Fibroblast of mammary gland (primary cell): ENCODE measurements around the gene TFR2.

Experiments used
- DNase-seq: peaks from one replicate; pipeline ENCODE4 v3.0.0-alpha.2; 2010; ENCODE audit warnings: low read depth
- H3K4me3 ChIP-seq: 2 replicates; pipeline ENCODE4 v1.5.1; 2011; ENCODE audit warnings: low read depth, mild to moderate bottlenecking, low read length, moderate library complexity; ENCODE audit not compliant: control insufficient read depth
- CTCF ChIP-seq: conservative IDR thresholded peaks from 2 replicates; pipeline ENCODE4 v1.5.1; 2011; ENCODE audit warnings: low read depth, low read length, inconsistent platforms; ENCODE audit not compliant: control insufficient read depth, insufficient read depth

Gene TFR2

DNA sequence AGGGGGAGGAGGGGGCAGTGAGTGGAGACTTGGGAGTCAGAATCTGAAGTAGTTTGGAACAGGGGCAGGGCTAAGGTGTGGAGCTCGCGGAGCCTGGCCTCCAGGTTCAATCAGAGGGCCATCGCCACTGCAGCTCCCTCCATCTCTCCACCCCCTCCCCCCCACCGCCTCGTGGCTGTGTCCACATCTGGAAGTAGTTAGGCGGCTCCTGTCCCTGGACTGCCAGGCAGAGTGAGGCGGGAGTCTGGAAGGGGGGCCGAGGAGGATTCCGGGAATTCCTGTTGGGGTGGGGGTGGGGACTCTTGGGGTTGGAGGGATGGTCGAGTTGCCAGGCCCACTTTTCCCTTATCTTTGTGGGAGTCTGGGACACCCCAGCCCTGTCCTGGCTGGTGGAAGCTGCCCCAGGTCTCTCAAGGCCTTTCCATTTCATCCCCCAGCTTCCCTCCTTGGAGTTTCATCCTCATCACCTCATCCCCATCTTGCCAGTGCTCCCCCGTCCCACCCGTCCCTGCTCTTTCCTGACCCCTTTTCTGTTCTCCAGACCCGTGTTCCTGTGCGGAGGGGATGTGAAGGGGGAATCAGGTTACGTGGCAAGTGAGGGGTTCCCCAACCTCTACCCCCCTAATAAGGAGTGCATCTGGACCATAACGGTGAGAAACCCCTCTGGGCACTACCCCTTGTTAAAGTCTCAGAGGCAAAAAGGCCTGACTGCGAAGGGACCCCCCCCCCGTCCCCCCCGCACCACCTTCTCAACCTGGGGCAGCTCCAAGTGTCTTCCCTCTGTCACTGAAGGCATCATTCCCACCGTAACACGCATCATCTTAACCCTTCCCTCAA is 38.2 kb downstream of the TFR2 start:
- TF ChIP-seq CTCF = no peak
- H3K4me3 ChIP-seq = peak overlapping the region; percentile 96
- peak; percentile 86 for DNase-seq

DNA sequence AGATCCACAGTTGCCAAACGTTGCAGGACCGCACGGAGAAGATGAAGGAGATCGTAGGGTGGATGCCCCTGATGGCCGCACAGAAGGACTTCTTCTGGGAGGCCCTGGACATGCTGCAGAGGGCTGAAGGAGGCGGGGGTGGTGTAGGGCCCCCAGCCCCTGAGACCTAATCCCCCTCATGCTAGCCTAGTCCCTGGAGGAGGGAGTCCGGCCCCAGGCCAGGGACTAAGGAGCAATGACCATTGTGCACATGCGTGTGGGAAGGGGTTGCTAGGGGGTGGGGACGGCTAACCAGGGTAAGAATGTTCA is 40.7 kb downstream of the TFR2 start:
- no peak overlapping the region for H3K4me3 ChIP-seq
- no peak for DNase-seq
- no peak for TF ChIP-seq CTCF

DNA sequence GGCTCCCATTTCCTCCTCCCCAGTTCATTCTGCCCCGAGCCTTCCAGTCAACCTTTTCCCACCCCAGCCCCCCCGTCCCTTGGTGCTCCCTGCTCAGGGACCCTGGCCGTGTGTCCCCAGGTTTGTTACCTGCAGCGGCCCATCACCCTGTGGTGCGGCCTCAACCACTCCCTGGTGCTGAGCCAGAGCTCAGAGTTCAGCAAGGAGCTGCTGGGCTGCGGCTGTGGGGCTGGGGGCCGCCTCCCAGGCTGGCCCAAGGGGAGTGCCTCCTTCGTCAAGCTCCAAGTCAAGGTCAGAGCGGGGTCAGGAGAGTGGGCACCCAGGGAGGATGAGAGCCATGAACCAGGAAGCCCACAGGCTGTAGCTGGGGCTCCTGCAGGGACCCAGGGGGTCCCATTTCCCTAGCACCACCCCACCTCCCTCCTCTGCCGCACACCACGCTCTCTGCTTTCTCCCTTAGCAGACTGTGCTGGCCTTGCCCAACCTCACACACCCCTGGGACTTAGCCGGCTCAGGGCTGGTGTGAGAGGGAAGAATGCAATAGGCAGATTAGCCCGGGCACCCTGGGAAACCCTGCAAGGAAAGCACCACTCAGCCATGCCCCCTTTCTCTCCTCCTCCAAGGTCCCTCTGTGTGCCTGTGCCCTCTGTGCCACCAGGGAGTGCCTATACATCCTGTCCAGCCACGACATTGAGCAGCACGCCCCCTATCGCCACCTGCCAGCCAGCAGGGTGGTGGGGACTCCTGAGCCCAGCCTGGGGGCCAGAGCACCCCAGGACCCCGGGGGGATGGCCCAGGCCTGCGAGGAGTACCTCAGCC is 41.2 kb downstream of the TFR2 start:
- no peak for TF ChIP-seq CTCF
- no peak for DNase-seq

GRCh38 chr7:100598425-100598824 is 42.9 kb downstream of the TFR2 start:
- DNase-seq = peak; percentile 35
- H3K4me3 ChIP-seq = no peak overlapping the region
- no peak for TF ChIP-seq CTCF

More for the DNA sequence above, 41.2 kb downstream of the TFR2 start:
- no peak overlapping the region for H3K4me3 ChIP-seq

DNA sequence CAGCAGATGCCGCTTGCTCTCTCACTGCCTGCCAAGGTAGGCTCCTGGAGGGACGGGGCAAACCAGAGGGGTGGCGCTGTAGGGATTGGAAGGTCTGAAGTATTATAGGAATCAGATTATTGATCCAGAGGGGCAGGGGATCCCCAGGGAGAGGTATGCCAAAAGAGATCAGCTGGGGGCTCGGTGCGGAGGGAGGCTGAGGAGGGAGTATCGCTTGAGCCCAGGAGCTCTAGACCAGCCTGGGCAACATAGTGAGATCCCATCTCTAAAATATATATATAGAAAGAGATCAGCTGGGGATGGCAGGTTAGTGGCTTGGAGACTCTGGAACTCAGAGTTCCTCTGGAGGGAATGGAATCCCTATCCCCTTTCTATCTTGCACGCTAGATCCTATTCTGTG is 46.2 kb downstream of the TFR2 start:
- no peak for DNase-seq
- no peak for TF ChIP-seq CTCF
- no peak overlapping the region for H3K4me3 ChIP-seq

- no peak for TF ChIP-seq CTCF
- DNase-seq = no peak
- H3K4me3 ChIP-seq = no peak overlapping the region
Observed at GRCh38 chr7:100591596-100591995, 49.8 kb downstream of the TFR2 start.
